SU-DHL-6 (cell line): Measurements from ENCODE around the gene IPP.
A peak's percentile ranks its signal among the peaks of the same experiment; 100 is the strongest.

Source experiments
- H2AFZ ChIP-seq: fragments of 200-600 bp; sonication (generic); 2 replicates; pipeline ENCODE4 v1.6.1; 2014; ENCODE audit warnings: low read depth, mild to moderate bottlenecking, moderate library complexity, mixed read lengths, antibody characterized with exemption, low read length; ENCODE audit not compliant: severe bottlenecking
- H3F3A ChIP-seq: fragments of 200-600 bp; shearing (Covaris generic); 2 replicates; pipeline ENCODE4 v1.6.0; 2016; ENCODE audit warnings: antibody characterized with exemption, mild to moderate bottlenecking; ENCODE audit not compliant: insufficient read depth
- H3K27ac ChIP-seq: fragments of 200-600 bp; sonication (generic); 2 replicates; pipeline ENCODE4 v1.5.1; 2016; ENCODE audit warnings: low read depth, mild to moderate bottlenecking, low read length, moderate library complexity, mixed read lengths
- H3K27me3 ChIP-seq: fragments of 200-600 bp; sonication (generic), shearing (Covaris generic); 2 replicates; pipeline ENCODE4 v1.6.0; 2014; ENCODE audit warnings: mild to moderate bottlenecking, low read length
- H3K36me3 ChIP-seq: fragments of 200-600 bp; sonication (generic); 2 replicates; pipeline ENCODE4 v1.6.1; 2014; ENCODE audit warnings: mild to moderate bottlenecking, low read length, mixed read lengths
- H3K4me2 ChIP-seq: fragments of 300-600, 200-600 bp; shearing (Covaris generic), sonication (generic); 2 replicates; pipeline ENCODE4 v1.6.0; 2014; ENCODE audit warnings: low read length, low read depth, mild to moderate bottlenecking; ENCODE audit not compliant: poor library complexity, severe bottlenecking
- H3K4me3 ChIP-seq: fragments of 200-600 bp; sonication (generic); 2 replicates; pipeline ENCODE4 v1.5.1; 2014; ENCODE audit warnings: antibody characterized with exemption, low read length, mild to moderate bottlenecking, mixed read lengths; ENCODE audit not compliant: insufficient read depth, poor library complexity, severe bottlenecking
- H3K79me2 ChIP-seq: fragments of 200-600 bp; sonication (generic); 2 replicates; pipeline ENCODE4 v1.6.1; 2014; ENCODE audit warnings: mild to moderate bottlenecking, low read length, moderate library complexity; ENCODE audit not compliant: insufficient read depth
- H3K9ac ChIP-seq: fragments of 200-600 bp; sonication (generic); 2 replicates; pipeline ENCODE4 v1.7.0; 2014; ENCODE audit warnings: mild to moderate bottlenecking, low read length
- H3K9me2 ChIP-seq: fragments of 200-600 bp; sonication (generic); replicated peaks from 2 replicates; pipeline ENCODE4 v1.6.1; 2014; ENCODE audit warnings: low read length; ENCODE audit not compliant: insufficient read depth
- H3K9me3 ChIP-seq: fragments of 200-600 bp; sonication (generic); 2 replicates; pipeline ENCODE4 v1.6.1; 2014; ENCODE audit warnings: low read length, mixed read lengths; ENCODE audit not compliant: insufficient read depth
- H4K20me1 ChIP-seq: fragments of 200-600 bp; sonication (generic); 2 replicates; pipeline ENCODE4 v1.6.1; 2014; ENCODE audit warnings: low read depth, mild to moderate bottlenecking, antibody characterized with exemption, low read length, moderate library complexity, mixed read lengths
- EZH2phosphoT487 ChIP-seq: fragments of 200-600 bp; sonication (generic), shearing (Covaris generic); conservative IDR thresholded peaks from 2 replicates; pipeline ENCODE4 v1.6.1; 2018; ENCODE audit warnings: mild to moderate bottlenecking, antibody characterized with exemption, low read length, moderate library complexity, mixed read lengths
- TF ChIP-seq, protein P1 (sequence below): fragments of 200-600 bp; sonication (generic); IDR thresholded peaks from one replicate; pipeline ENCODE4 v1.5.1; 2017; ENCODE audit warnings: antibody characterized with exemption, mild to moderate bottlenecking, low read length, moderate library complexity; ENCODE audit not compliant: insufficient read depth, poor library complexity, severe bottlenecking

IPP gene

DNA sequence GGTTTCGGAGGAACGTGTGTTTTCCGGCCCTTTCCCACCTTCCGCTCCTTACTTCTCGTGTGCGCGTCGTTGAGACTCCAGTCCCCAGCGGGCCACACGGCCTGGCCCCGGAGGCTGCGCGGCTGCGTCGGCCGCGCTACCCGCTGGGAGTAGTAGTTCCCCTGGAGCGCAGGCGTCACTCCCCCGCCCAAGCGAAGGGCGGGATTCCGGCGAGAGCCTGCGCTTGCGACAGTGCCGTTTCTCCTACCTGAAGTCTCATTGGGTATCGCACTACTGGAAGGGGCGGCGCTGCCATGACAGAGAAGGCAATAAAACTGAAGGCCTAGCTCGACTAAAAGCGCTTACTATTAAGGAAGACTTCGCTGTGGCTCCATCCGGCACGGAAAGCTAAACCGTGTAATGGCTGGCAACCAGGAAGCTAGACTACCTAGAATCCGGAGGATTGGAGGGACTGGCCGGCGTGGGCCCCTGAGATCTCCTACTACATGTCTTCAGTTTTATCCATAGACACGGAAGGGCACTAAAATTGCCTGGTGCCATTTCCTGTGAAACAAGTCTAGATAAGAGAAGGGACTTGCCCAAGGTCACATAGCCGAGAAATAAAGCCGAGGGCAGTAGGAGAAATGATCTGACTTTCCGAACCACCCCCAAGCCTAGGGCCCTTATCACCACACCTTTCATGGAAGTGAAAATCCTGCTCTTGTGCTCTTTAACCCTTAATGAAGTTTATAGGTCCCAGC lies 63.3 kb downstream of the IPP start:
- Histone ChIP-seq H3K4me2 (peak overlapping the region; percentile 86), H3K9ac (peak overlapping the region; percentile 82), H3F3A (peaks cover 15% of the 10 kb centered on the region), H3K27me3 (no peaks in the 10 kb centered on the region), H3K9me2 (no peaks in the 10 kb centered on the region), H3K27ac (peak overlapping the region; percentile 94), H2AFZ (peak overlapping the region; percentile 61), H3K79me2 (peaks cover 75% of the 10 kb centered on the region), H4K20me1 (peaks cover 7% of the 10 kb centered on the region; the same call in 1 of the 2 replicates), H3K4me3 (peak overlapping the region; percentile 97), H3K36me3 (no peaks in the 10 kb centered on the region; the same call in 1 of the 2 replicates), H3K9me3 (no peaks in the 10 kb centered on the region)
- TF ChIP-seq EZH2phosphoT487 = no peak
- TF ChIP-seq, protein P1, sequence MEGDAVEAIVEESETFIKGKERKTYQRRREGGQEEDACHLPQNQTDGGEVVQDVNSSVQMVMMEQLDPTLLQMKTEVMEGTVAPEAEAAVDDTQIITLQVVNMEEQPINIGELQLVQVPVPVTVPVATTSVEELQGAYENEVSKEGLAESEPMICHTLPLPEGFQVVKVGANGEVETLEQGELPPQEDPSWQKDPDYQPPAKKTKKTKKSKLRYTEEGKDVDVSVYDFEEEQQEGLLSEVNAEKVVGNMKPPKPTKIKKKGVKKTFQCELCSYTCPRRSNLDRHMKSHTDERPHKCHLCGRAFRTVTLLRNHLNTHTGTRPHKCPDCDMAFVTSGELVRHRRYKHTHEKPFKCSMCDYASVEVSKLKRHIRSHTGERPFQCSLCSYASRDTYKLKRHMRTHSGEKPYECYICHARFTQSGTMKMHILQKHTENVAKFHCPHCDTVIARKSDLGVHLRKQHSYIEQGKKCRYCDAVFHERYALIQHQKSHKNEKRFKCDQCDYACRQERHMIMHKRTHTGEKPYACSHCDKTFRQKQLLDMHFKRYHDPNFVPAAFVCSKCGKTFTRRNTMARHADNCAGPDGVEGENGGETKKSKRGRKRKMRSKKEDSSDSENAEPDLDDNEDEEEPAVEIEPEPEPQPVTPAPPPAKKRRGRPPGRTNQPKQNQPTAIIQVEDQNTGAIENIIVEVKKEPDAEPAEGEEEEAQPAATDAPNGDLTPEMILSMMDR = no peak

- Histone ChIP-seq H3K9ac (peak within 1 kb of the TSS; percentile 82), H3K4me3 (peak within 1 kb of the TSS; percentile 97), H3K4me2 (peak within 1 kb of the TSS; percentile 97), H3K27ac (peak within 1 kb of the TSS; percentile 94), H3F3A (peaks cover 21% of the 10 kb centered on the region), H3K36me3 (no peaks in the 10 kb centered on the region; the same call in 1 of the 2 replicates), H3K27me3 (no peaks in the 10 kb centered on the region), H3K79me2 (peaks cover 83% of the 10 kb centered on the region), H4K20me1 (peaks cover 14% of the 10 kb centered on the region), H3K9me2 (no peaks in the 10 kb centered on the region), H3K9me3 (no peaks in the 10 kb centered on the region), H2AFZ (peak within 1 kb of the TSS; percentile 86)
- TF ChIP-seq, protein P1 = no peak
- no peak for TF ChIP-seq EZH2phosphoT487
These were observed 64.0 kb downstream of the IPP start, which contains the start of gene GPBP1L1 for GRCh38 chr1:45686288-45687013. GPBP1L1 (minus strand) TSS chr1:45686533; CDS start chr1:45659087, 27,446 bp downstream.

DNA sequence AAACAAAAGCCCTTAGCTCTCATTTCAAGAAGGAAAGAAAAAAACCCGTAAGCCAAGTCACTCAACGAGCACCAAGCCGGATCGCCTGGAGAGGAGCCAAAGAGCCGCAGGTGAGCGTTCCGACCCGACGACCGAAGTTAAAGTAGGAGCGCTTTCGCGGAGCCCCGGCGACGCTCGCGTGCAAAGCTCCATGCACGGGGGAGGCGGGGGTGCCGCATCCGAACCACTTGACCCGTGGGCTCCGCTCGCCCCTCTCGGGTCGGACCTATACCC lies 64.5 kb downstream of the IPP start:
- Histone ChIP-seq H3K4me3 (peak overlapping the region; percentile 92), H3K9me3 (no peaks in the 10 kb centered on the region), H3F3A (peaks cover 26% of the 10 kb centered on the region), H3K9ac (peak overlapping the region; percentile 82), H3K27me3 (no peaks in the 10 kb centered on the region), H3K4me2 (peak overlapping the region; percentile 97), H3K36me3 (no peaks in the 10 kb centered on the region; the same call in none of the 2 replicates), H3K79me2 (peaks cover 83% of the 10 kb centered on the region), H4K20me1 (peaks cover 19% of the 10 kb centered on the region), H3K9me2 (no peaks in the 10 kb centered on the region), H3K27ac (peak overlapping the region; percentile 94), H2AFZ (peak overlapping the region; percentile 86)
- TF ChIP-seq EZH2phosphoT487 = no peak
- TF ChIP-seq, protein P1 = no peak
